ENCODE measurements around the gene H19. TPM values are rescaled to one million over a fixed set of nuclear protein-coding genes. Genes with fewer than 3 reads are reported as not detected.

H19 gene
- total and polyA plus RNA-seq, 8 donors: 119 to 1,133 (median 825) TPM

DNA sequence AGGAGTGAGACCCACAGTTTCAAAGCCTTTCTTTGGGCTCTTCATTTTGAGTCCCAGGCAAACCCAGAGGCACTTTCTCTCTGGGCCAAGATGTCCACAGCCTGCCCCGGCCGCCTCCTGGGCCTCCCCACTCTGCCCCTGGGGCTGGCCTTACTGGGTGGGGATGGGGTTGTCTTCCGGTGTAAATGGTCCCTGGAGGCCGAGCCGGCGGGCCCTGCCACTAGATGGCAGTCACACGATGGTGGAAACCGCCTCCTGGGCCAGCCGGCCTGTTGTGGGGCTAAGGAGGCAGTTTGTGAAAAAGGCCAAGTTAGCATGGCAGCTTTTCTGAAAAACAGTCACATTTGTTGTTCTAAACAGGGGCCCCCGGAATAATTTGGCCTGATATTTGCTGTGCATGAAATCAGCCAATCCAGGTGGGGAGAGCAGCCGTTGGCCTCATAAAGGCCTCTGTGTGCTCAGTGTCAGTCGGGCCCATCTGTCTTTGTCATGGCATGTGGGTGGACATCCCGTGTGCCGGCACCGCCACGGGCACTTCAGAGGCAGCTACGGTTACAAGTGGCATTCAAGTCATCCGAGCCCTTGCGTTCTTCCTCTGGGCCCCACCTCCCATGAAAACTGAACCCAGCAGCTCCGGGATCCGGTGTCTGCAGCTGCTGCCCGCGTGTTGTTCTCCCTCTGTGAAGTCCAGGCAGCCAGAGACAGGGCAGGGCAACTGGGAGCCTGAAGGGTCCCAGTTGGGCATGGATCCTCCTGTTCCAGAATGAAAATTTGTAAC lies 44.0 kb downstream of the H19 start:
- DNase-seq: peak in 1 of 4 donors; percentile 73
- H3K27me3 ChIP-seq: no peaks in the 10 kb centered on the region
- intact Hi-C loops (cut with DNase I): no loop called here
- H3K4me1 ChIP-seq: no peaks in the 10 kb centered on the region
- TF ChIP-seq, protein P1, sequence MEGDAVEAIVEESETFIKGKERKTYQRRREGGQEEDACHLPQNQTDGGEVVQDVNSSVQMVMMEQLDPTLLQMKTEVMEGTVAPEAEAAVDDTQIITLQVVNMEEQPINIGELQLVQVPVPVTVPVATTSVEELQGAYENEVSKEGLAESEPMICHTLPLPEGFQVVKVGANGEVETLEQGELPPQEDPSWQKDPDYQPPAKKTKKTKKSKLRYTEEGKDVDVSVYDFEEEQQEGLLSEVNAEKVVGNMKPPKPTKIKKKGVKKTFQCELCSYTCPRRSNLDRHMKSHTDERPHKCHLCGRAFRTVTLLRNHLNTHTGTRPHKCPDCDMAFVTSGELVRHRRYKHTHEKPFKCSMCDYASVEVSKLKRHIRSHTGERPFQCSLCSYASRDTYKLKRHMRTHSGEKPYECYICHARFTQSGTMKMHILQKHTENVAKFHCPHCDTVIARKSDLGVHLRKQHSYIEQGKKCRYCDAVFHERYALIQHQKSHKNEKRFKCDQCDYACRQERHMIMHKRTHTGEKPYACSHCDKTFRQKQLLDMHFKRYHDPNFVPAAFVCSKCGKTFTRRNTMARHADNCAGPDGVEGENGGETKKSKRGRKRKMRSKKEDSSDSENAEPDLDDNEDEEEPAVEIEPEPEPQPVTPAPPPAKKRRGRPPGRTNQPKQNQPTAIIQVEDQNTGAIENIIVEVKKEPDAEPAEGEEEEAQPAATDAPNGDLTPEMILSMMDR (IDR thresholded peaks at IDR 0.05): peak in 1 of 2 donors; percentile 37
- no peak for ATAC-seq
- H3K9me3 ChIP-seq: no peaks in the 10 kb centered on the region
- H3K36me3 ChIP-seq: no peaks in the 10 kb centered on the region
- no peak overlapping the region for H3K27ac ChIP-seq
- no peak overlapping the region for H3K4me3 ChIP-seq

DNA sequence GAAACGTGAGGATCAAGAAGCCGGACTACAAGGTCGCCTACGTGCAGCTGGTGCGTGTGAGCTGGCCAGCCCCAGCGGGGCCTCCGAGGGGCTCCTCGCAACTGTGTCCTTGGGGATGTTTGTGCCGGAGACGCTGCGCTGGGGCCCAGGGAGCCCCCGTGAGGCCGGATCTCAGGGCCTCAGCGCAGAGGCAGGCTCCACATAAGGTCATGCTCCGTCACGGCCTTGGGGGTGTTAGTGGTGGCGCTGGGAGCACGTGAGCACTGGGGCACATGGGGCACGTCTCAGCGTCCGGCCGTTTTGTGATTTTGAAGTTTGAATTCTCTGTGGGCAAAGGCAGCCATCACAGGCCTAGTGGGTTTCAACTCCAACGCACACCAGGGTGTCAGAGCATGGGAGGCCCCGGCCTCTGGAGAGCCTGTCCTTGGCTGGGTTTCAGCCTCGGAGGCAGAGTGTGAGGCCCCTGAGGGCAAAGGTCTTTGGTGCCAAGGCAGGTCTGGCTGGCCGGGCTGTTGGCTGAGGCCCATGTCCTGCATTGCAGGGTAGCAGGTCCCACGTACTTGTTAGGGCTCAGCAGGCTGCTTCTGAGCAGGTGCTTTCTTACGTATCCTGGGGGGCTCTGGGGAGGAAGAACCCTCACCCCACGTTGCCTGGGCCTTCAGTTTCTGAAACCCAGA lies 44.7 kb downstream of the H19 start:
- Histone ChIP-seq H3K27ac (no peak overlapping the region), H3K4me3 (no peak overlapping the region), H3K9me3 (no peaks in the 10 kb centered on the region), H3K4me1 (no peaks in the 10 kb centered on the region), H3K27me3 (no peaks in the 10 kb centered on the region), H3K36me3 (no peaks in the 10 kb centered on the region)
- DNase-seq (no peak), ATAC-seq (no peak)
- intact Hi-C loops (cut with DNase I): no loop called here
- TF ChIP-seq, protein P1 (IDR thresholded peaks at IDR 0.05): no peak

DNA sequence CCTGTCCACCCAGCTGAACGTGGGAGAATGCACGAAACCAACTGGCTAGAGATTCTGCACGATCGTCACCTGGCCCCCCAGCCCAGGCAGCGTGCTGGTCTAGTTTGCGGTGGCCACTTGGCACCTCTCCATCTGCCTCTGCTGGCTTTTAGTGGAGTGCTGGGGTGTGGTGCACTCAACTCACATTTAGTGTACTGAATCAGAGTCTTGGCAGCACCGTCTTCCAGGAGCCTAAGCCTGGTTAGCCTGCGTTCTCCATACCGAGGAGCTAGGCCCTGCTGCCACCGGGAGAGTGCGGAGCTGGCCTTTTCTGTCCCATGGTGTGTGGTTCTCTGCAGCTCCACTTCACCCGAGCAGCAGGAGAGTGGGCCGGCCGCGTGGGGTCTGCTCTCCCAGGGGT lies 47.7 kb downstream of the H19 start:
- ATAC-seq: peak; percentile 72
- intact Hi-C loops (cut with DNase I): no loop called here

DNA sequence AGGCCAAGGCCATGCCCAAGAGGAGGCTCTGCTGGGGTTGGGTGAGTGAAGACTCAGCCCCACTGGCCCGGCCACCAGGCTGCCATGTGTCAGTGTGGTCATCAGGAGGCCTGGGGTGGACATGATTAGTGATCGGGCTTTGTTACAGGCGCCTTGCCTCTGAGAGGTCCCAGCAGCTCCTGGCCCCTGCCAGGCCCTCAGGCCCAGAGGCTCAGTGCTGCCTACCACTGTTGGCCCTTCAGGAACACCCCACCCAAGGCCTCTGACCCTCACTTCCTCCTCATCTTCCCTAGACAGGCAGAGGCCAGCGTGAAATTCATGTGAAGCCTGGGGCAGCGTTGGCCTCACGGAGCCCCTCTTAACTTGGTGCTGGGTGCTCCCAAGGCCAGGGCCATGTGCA lies 48.3 kb downstream of the H19 start:
- DNase-seq: no peak
- Histone ChIP-seq H3K27me3 (no peaks in the 10 kb centered on the region), H3K9me3 (no peaks in the 10 kb centered on the region), H3K36me3 (no peaks in the 10 kb centered on the region), H3K4me1 (no peaks in the 10 kb centered on the region), H3K27ac (no peak overlapping the region), H3K4me3 (no peak overlapping the region)
- no peak for ATAC-seq
- TF ChIP-seq, protein P1 (IDR thresholded peaks at IDR 0.05): no peak
- intact Hi-C loops (cut with DNase I): no loop called here

More for the DNA sequence above, 47.7 kb downstream of the H19 start:
- Histone ChIP-seq H3K27ac (no peak overlapping the region), H3K4me1 (no peaks in the 10 kb centered on the region), H3K9me3 (no peaks in the 10 kb centered on the region), H3K27me3 (no peaks in the 10 kb centered on the region), H3K4me3 (no peak overlapping the region), H3K36me3 (no peaks in the 10 kb centered on the region)
- TF ChIP-seq, protein P1 (IDR thresholded peaks at IDR 0.05): no peak
- DNase-seq: no peak

DNA sequence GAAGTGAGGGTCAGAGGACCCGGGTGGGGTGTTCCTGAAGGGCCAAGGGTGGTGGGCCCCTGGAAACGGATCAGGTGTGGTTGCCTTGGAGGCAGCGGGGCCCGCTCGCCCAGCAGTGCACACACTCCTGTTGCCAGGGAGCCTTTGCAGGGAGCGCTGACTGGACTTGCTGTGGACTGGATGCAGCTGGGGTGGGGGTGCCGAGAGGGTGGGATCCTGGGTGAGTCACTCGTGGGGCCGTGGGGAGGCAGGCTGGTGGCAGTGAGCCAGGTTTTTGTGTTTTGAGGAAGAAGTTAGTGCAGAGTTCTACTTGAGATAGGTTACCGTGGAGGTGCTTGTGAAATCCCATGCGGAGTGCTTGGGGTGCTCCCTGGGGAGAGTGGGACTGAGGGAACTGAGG lies 49.3 kb downstream of the H19 start:
- TF ChIP-seq, protein P1 (IDR thresholded peaks at IDR 0.05): no peak
- H3K9me3 ChIP-seq: no peaks in the 10 kb centered on the region
- DNase-seq (no peak), ATAC-seq (peak; percentile 28)
- H3K36me3 ChIP-seq: no peaks in the 10 kb centered on the region
- no peak overlapping the region for H3K27ac ChIP-seq
- no peaks in the 10 kb centered on the region for H3K4me1 ChIP-seq
- intact Hi-C loops (cut with DNase I): no loop called here
- H3K4me3 ChIP-seq: no peak overlapping the region
- no peaks in the 10 kb centered on the region for H3K27me3 ChIP-seq
